HG03575 (cell line): ENCODE measurements around the gene PPM1J.

Source experiments
- ATAC-seq: cut with Tn5 transposase; IDR thresholded peaks from one replicate; pipeline ENCODE4 v1.9.1; 2021; ENCODE audit not compliant: unreplicated experiment, insufficient number of reproducible peaks, low FRiP score; ENCODE audit errors: extremely low read depth

Gene PPM1J

DNA sequence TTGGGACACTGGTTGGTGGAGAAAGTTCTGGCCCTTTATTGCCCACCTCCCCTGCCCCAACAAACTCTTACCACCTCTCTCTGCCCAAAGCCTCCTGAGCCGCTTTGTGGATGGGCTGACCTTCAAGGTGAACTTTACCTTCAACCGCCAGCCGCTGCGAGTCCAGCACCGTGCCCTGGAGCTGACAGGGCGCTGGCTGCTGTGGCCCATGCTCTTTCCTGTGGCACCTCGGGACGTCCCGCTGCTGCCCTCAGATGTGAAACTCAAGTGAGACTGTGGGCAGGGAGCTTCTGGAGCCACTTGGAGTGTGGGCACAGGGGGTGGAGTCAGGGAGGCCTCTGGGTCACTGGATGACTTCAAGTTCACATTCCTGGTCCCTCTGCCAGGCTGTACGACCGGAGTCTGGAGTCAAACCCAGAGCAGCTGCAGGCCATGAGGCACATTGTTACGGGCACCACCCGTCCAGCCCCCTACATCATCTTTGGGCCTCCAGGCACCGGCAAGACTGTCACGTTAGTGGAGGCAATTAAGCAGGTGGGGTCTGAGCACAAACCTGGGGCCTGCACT is 20.7 kb downstream of the PPM1J start:
- ATAC-seq = no peak

DNA sequence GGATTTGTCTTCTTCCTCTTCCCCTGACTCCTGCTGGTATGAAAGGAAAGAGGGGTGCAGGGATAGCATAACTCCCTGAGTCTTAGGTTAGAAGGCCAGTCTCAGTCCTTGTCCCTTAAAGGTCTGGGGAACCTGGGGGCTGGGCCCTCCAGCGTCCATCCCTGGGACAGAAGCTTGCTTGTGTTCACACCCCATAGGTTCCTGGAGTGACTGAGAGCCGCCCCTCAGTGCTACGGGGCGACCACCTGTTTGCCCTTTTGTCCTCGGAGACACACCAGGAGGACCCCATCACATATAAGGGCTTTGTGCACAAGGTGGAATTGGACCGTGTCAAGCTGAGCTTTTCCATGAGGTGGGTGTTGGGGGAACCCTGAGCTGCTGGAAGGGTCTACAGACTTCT is 21.3 kb downstream of the PPM1J start:
- no peak for ATAC-seq

DNA sequence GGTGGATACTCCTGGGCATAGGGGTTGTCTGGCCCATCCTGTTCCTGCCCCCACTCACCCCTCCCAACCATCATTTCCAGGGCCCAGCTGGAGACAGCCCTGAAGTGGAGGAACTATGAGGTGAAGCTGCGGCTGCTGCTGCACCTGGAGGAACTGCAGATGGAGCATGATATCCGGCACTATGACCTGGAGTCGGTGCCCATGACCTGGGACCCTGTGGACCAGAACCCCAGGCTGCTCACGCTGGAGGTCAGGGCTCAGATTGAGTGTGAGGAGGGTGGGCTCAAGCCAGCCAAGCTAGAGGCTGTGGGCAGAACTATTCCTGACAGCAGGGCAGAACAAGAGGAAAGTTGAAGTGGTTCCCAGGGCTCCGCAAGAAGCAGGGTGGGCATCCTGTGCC is 22.5 kb downstream of the PPM1J start:
- ATAC-seq = no peak

DNA sequence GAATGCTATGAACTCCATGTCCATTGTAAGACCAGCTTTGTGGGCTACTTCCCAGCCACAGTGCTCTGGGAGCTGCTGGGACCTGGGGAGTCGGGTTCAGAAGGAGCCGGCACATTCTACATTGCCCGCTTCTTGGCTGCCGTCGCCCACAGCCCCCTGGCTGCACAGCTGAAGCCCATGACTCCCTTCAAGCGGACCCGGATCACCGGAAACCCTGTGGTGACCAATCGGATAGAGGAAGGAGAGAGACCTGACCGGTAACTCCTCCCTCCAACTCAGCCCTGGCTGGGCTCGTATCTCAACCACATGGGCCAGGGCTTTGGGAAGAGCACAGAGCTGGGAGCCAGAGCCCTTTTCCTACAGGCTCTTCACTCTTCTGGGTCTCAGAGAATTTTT is 25.3 kb downstream of the PPM1J start:
- ATAC-seq = no peak

DNA sequence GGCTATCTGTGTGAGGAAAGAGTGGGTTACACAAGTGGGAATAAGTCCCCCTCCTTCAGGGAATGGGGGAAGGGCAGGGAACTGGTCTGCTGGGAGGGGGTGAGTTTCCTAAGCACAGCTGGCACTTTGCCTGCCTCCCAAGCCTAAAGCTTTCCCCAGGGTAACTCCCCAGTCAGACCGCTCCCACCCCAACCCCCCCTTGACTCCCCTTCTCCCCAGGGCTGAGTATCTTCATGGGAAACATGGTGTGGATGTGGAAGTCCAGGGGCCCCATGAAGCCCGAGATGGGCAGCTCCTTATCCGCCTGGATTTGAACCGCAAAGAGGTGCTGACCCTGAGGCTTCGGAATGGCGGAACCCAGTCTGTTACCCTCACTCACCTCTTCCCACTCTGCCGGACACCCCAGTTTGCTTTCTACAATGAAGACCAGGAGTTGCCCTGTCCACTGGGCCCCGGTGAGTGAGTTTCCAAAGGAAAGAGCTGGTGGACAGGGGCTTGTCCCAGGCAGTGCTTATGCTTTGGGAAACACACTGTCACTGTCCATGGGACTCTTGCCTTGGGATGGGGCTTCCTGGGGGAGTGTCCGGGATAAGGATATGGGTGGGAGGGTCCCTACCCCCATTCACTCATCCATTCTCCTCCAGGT is 25.8 kb downstream of the PPM1J start:
- no peak for ATAC-seq

DNA sequence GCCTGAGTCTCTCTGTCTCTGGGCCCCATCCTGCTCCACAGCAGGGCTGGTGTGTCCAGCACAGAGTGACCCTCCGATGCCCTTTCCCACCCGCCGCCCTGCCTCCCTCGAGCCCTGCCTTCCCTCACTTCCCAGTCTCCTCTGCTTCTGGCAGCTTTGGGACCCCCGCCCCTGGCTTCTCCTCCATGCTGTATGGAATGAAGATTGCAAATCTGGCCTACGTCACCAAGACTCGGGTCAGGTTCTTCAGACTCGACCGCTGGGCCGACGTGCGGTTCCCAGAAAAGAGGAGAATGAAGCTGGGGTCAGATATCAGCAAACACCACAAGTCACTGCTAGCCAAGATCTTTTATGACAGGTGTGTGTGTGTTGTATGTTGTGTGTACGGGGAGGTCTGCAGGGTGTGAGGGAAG is 26.3 kb downstream of the PPM1J start:
- ATAC-seq = no peak

DNA sequence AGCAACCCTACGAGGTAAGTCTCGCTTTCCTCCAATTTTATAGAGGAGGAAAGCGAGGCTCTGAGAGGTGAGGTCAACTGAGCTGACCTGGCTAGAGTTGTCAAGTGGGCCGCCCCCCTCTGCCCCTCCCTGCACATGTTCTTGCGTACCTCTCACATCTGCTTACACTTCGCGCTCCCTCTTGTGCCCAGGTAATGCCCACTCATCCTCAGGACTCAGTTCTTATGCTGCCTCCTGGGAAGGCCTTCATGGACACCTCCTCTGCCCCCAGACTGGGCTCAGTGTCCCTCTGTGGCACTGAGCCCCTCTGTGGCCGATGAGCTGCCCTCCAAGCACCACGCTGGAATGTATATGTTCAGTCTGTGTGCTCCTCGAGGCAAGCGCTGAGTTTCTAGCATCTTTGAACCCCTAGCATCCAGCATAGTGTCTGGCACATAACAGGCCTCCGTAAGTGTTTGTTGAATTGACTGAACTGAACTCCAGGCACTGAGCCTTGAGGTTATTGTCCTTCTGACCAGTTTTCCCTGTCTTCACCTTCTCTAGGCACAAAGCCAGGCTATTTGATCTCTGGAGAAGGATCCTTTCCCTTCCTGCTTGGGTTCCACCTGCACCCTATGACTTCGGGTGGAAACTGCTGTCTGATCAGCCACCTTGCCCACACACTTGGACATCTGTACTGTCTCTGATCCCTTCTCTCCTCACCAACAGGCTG is 27.2 kb downstream of the PPM1J start:
- no peak for ATAC-seq

DNA sequence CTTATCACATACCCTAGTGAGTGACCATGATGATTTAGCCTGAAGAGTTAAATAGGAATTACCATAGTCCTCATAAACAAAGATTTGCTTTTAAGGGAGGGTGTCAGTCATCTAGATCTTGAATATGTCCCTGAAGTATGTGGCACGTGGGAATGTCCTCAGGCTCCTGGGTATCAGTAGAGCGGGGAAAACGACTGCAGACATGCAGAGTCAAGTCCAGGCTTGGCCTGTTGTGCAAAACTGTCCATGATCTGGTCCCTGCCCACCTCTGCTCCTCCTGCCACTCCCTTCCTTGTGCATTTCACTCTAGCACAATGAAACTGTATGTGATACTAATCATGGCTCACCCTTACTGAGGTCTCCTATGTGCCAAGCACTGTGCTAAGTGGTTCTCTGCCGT is 27.8 kb downstream of the PPM1J start:
- ATAC-seq = no peak

DNA sequence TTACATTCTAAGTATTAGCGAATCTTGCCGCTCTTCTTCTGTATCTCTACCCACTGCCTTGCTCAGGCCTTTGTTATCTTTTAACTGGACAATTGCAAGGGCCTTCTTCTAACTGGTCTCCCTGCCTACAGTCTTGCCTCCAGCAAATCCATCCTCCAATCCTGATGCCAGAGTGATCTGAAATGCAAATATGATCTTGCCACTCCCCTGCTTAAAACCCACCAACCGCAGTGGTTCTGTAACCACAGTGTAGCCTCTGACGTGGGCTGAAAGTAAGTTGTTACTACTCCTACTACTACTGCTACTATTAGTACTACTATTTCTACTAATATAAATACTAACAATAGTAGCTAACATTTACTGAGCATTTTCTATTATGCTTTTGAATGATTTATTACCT is 28.3 kb downstream of the PPM1J start:
- no peak for ATAC-seq

DNA sequence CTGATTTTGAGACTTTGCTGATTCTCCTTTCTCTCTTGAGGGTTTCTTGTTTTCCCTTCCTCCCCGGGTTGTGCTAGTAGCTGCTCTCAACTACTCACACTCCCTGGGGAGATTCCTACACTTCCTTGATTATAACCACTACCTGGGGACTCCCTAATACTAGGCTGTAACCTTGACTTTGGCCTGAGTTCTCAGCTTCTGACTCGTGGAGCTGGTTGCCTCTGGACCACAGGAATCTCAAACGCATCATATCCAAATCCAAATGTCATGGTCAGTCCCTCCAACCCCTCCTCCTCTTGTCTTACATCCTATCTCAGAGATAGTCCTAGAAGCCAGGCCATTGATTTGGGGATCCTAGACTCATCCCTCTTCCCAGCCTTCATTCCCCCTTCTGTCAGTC is 28.7 kb downstream of the PPM1J start:
- no peak for ATAC-seq

DNA sequence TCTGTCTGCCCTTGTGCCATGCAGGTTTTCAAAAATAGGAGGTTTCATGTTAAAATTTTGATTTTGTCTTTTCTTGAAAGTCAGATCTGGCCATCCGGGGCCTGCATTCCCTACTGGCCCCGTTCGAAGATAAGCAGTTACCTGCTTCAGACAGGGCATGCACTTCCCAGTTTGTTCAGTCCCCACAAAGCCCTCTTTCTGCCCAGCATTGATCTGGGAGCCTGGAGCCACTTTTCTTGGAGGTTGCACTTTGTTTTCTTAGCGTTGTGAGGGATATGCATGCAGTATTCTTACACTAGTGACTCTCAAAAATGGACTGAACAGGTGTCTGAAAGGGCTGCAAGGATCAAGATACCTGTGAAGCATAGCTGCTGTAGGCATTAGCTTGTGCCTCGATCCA is 29.2 kb downstream of the PPM1J start:
- ATAC-seq = no peak

DNA sequence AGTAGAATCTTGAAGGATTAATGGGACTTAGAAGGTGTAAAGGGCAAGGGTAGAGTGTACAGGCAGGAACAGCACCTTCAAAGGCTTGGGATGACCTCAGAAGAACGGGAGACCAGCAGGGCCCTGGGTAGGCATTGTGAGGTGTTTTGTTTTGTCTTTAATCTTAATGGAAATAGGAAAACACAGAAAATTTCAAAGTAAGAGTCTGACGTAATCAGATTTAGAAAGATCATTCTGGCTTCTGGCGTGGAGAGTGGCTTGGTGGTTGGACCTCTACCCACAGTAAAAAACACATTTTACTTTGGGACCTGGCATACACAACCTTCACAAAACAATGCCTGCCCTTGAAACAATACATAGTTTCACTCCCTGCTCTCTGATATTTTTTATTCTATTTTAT is 36.5 kb downstream of the PPM1J start:
- ATAC-seq = no peak

DNA sequence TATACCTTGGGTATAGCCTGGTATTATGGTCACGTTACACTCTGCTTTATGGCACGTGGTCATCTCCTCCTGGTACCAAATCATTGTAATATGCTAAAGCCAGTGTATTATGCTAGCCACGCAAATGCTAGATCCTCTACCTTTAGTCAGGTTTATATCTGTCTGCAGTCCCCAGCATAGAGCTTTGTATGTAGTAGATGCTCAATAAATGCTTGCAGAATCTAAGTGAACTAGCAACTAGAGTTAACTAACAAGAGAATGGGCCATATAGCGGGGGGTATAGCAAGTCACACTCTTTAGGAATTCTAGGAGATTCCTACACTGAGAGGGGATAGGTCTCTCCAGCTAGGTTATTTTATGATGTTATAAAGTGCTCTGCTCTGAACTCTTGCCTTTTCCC is 37.6 kb downstream of the PPM1J start:
- ATAC-seq = no peak

DNA sequence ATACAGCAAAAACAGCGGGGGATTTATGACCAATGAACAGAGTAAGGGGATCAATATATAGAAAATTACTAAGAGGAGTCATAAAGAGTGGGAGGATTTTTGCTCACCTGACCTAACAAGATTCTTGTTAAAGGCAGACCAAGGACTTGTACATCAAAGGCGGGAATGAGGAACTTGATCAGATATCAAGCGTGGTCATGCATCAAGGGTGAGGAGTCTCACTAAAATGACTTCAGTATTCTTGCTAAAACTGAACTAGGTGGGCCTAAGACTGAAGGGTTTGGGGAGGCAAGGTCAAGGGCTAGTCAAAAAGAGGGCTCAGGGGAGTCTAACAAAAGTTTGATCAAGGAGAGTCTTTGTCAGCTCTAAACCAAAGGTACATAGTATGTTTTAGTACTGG is 38.6 kb downstream of the PPM1J start:
- no peak for ATAC-seq

DNA sequence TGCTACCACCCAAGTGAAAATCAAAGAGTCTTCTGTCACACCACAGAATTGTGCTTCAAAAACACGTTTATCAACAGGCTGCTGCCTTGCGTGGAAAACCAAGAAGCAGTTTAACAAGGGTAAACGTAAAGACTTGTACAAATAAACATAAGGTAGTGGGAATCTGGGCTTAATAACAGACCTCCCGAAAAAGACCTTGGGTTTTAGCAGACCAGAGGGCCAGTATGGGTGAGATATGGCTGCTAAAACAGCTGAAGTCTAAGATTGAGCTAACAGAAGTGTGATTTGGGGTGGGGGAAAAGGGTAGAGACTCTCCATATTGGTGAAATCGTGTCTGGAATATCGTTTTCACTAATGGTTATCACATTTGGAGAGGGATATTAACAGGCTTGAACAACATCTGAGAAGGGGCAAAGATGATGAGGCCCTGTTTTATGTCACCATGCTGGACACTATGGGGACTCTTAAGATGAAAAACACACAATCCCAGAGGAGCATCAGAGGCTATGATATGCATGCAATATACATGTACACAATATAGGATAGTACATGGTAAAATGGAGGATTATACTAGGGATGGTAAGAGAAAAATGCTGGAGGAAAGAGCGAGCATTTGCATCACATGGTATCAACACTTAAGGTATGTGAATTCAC is 39.3 kb downstream of the PPM1J start:
- ATAC-seq = no peak

DNA sequence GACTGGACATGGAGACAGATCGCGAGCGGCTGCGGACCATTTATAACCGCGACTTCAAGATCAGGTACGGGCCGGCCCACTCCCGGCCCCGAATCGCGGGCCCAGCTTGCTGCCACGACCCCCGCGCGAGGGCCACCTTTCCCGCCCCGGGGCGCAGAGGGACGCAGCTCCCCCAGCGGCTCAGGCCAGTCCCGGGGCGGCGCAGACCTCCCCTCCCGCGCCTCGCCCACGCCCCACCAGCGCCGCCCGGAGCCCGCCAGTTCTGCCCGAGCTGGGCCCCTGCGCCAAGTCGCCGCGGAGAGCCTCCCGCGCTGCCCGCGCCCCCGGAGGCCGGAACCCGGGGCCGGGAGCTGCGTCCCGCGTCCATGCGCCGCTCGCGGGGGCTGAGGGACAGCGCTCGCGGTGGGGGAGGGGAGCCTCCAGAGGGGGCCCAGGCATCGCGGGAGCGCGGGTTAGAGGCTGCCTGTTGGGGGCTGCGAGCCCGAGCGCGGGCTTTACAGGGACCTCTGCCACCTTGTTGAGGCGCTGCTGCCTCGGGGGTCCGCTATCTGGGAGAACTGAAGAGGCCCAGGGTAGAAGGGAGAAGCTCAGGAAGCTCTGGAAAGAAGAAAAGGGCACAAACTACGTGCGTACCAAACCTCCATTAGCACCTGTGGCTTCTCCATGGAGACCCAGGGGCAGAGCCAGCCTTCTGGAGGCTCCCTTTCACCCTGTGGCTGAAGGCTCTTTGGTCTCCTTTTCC is 40.0 kb downstream of the PPM1J start:
- ATAC-seq = no peak

DNA sequence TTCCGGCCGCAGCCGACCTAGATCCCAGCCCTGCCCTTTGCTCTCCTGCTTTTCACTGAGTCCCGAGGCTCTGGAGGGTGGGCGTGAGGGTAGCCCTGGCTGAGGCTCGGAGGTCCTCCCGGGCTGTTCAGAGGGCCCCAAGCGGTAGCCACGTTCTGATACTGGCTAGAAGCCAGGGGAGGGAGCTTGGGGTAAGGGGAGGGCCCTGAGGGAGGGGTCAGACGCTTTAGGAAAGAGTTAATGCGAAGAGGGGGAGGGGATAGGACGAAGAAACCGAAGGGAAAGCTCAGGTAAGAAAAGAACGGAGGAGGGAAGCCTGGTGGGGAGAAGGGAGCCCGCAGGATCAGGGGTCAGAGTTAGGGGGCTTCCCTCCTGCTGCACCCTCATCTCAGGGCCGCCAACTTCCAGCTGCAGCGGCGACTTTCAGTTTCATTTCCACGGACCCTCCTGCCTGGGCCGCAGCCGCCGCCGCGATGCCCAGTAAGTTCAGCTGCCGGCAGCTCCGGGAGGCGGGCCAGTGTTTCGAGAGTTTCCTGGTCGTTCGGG is 40.6 kb downstream of the PPM1J start, which contains the start of gene MOV10:
Gene MOV10 (plus strand): TSS at position 220 of the 546 bp plus-strand sequence. CDS start 254 bp downstream, at position 474.
- ATAC-seq = no peak

DNA sequence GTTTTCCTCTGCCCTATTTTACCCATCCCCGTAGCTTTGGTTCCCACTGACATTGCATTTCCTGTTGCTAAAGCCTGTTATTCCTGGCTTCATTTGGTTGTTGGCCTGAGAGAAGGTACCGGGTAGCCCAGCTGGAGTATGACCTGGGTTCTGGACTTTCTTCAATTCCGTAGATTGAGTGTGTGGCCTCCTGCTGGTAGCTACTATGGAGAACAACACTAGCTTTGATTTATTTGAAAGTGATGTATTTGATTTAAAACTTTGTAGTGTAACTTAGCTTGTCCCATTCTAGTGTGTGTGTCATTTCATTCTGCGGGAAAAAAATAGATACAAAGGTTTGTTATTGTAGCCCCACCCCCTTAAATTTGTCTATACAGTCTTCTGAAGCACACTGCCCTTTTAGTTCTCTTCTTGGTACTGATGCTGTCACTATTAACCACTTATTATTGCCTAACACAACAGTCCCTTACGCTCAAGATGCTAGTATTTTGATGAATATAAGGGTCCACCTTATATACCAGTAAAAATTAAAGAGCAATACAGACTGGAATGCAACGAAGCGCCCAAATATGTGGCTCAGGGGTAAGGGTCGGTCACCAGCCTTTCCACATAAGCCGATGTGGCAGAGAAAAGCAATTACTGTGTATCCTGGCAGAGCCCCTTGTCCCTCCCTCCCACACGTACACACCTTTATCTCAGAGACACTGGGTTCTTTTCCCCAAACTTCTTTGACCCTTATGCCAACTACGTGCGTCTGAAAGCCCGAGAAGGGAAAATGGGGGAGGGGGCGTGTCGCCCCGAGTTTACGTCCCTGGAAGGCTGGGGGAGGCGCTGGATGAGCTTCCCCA is 41.3 kb downstream of the PPM1J start:
- ATAC-seq = no peak
